ENCODE measurements around the gene IQGAP3.

Gene IQGAP3

DNA sequence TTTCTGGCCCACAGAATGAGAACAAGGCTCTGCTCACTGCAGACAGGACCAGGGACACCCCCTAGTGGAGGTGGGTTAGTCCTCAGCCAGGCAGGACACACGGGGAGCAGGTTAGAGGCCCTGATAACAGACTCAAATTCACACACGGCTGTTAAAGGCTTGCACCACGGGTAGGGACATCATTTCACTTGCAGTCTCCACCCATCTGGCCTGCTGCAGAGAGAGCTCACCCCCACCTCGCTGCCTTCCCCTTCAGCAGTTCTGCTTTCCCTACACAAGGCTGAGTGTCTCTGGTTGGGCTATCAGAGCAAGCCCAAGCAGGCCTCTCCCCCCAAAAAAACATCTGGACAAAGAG, 92.4 kb downstream of the IQGAP3 start:
- TF ChIP-seq EZH2phosphoT487 (IDR thresholded peaks at IDR 0.05; ENCODE audit: low read depth) (no peak), CTCF (IDR thresholded peaks at IDR 0.05; ENCODE audit: low read depth, low read length) (no peak; the same call in none of the 2 replicates)
- Histone ChIP-seq H2AFZ (ENCODE audit: low read depth, low read length) (no peak overlapping the region), H3K36me3 (replicated peaks; ENCODE audit: low read depth, low read length) (peaks cover 68% of the 10 kb centered on the region), H3K4me3 (ENCODE audit: low read length) (no peak overlapping the region), H3K79me2 (ENCODE audit: low read length) (peaks cover 16% of the 10 kb centered on the region), H3K27me3 (ENCODE audit: low read depth, low read length) (no peaks in the 10 kb centered on the region), H4K20me1 (ENCODE audit: insufficient read depth, low read length) (peaks cover 30% of the 10 kb centered on the region), H3K4me1 (ENCODE audit: low read length) (peaks cover 30% of the 10 kb centered on the region), H3K27ac (ENCODE audit: low read length) (no peak overlapping the region; the same call in 1 of the 2 replicates), H3K9ac (ENCODE audit: low read length) (no peak overlapping the region), H3K4me2 (ENCODE audit: low read length) (no peak overlapping the region), H3K9me3 (ENCODE audit: insufficient read depth, low read length) (no peaks in the 10 kb centered on the region)

DNA sequence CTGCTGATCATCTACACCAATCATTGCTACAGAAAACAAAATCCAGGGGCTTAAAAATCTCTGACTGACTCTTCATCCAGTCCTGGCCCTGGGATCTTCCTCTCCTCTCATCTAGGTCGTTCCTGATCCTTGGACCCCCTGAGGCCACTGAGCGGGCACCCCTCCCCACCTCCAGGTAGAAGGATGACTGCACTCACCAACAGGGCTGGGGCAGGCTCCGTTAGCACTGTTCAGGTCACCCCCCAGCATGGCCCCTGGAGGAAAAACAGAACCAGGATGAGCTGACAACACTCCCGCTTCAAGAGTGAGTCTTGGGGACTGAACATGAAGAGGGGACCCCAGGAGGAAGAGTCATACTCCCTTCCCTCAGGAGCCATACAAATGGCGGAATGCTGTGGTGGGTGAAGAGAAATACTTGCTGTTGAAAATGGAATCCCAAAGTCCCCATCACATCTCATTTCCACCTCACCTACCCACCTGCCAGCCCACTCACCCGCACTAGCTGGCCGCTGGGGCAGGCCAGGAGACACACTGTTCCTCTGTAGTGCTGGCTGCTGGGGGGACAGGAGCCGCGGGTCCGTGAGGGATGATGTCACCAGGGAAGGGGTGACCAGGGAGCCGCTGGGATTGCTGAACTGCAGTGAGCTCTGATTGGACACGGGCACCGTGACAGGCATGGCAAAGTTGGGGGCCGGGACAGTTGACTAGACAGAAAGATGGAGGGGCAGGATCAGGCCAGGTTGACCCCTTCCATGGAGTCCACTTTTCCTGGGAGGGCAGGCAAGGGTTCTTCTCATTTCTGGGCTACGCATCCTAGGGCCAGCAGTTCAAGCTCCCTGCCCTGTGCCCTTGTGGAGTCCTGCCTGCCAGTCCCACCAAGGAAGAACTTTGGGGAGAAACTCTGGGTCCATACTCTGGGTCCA, 93.0 kb downstream of the IQGAP3 start:
- no peak overlapping the region for H3K27ac ChIP-seq (ENCODE audit: low read length)
- no peak overlapping the region for H3K9ac ChIP-seq (ENCODE audit: low read length)
- H3K4me2 ChIP-seq (ENCODE audit: low read length): no peak overlapping the region
- no peaks in the 10 kb centered on the region for H3K27me3 ChIP-seq (ENCODE audit: low read depth, low read length)
- H3K79me2 ChIP-seq (ENCODE audit: low read length): peaks cover 10% of the 10 kb centered on the region; the same call in 1 of the 2 replicates
- H3K4me3 ChIP-seq (ENCODE audit: low read length): no peak overlapping the region
- TF ChIP-seq EZH2phosphoT487 (IDR thresholded peaks at IDR 0.05; ENCODE audit: low read depth) (no peak), CTCF (IDR thresholded peaks at IDR 0.05; ENCODE audit: low read depth, low read length) (no peak)
- peaks cover 72% of the 10 kb centered on the region for H3K36me3 ChIP-seq (replicated peaks; ENCODE audit: low read depth, low read length)
- H3K9me3 ChIP-seq (ENCODE audit: insufficient read depth, low read length): no peaks in the 10 kb centered on the region
- H3K4me1 ChIP-seq (ENCODE audit: low read length): peaks cover 30% of the 10 kb centered on the region
- no peak overlapping the region for H2AFZ ChIP-seq (ENCODE audit: low read depth, low read length)
- H4K20me1 ChIP-seq (ENCODE audit: insufficient read depth, low read length): peaks cover 24% of the 10 kb centered on the region

DNA sequence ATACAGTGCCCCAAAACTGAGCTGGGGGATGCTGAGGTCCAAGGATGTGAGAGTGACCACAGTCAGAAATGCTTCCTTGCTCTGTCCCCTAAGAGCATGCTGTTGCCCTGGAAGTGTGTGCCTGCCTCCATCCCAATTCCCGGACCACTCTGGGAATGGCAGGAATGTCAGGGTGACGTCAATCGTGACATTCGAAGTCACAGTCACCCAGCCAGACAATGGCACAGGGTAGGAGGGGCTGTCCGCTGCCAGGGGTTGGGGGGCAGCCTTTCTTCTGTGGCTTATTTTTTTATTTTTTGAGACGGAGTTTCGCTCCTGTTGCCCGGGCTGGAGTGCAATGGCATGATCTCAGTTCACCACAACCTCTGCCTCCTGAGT, 94.1 kb downstream of the IQGAP3 start:
- TF ChIP-seq CTCF (IDR thresholded peaks at IDR 0.05; ENCODE audit: low read depth, low read length) (no peak), EZH2phosphoT487 (IDR thresholded peaks at IDR 0.05; ENCODE audit: low read depth) (no peak)
- no peak overlapping the region for H2AFZ ChIP-seq (ENCODE audit: low read depth, low read length)
- H3K36me3 ChIP-seq (replicated peaks; ENCODE audit: low read depth, low read length): peaks cover 82% of the 10 kb centered on the region
- no peak overlapping the region for H3K27ac ChIP-seq (ENCODE audit: low read length)
- no peaks in the 10 kb centered on the region for H3K27me3 ChIP-seq (ENCODE audit: low read depth, low read length)
- H3K4me2 ChIP-seq (ENCODE audit: low read length): no peak overlapping the region
- H3K79me2 ChIP-seq (ENCODE audit: low read length): no peaks in the 10 kb centered on the region; the same call in 1 of the 2 replicates
- H3K9me3 ChIP-seq (ENCODE audit: insufficient read depth, low read length): no peaks in the 10 kb centered on the region
- peaks cover 30% of the 10 kb centered on the region for H3K4me1 ChIP-seq (ENCODE audit: low read length)
- H3K4me3 ChIP-seq (ENCODE audit: low read length): no peak overlapping the region
- peaks cover 13% of the 10 kb centered on the region; the same call in 1 of the 2 replicates for H4K20me1 ChIP-seq (ENCODE audit: insufficient read depth, low read length)
- no peak overlapping the region for H3K9ac ChIP-seq (ENCODE audit: low read length)

DNA sequence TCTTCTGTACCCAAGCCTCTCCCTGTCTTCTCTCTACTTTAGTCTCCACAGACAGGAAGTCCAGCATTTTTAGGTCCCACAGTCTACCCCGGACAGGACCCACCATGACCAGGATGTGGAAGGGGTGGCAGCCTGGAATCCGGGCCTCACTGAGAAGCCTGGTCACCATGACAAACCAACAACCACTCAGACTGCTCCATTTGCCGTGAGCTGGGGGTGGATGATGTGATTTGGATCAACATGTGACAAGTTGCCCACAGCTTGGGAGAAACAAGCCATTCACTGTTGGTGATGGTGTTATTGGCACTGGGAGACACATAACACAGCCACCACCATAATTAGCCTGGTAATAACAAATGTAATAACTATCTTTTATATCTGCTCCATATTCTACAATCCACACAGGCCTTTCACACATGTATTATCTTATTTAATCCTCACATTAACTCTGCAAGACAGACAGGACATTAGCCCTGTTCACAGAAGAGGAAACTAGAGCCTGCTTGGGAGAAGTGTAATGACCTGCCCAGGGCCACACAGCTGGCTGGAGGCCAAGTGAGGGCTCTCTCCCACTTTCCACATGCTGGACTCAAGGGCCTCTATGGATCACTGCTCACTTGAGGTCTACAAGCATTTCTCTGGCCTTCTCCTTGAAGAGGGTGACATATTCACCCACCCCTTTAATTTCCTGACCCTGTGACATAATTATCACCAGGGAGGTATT, 94.7 kb downstream of the IQGAP3 start:
- Histone ChIP-seq H3K9ac (ENCODE audit: low read length) (no peak overlapping the region), H2AFZ (ENCODE audit: low read depth, low read length) (no peak overlapping the region), H3K4me1 (ENCODE audit: low read length) (peaks cover 26% of the 10 kb centered on the region), H3K27me3 (ENCODE audit: low read depth, low read length) (no peaks in the 10 kb centered on the region), H3K4me2 (ENCODE audit: low read length) (no peak overlapping the region), H3K9me3 (ENCODE audit: insufficient read depth, low read length) (no peaks in the 10 kb centered on the region), H3K4me3 (ENCODE audit: low read length) (no peak overlapping the region), H3K36me3 (replicated peaks; ENCODE audit: low read depth, low read length) (peaks cover 82% of the 10 kb centered on the region), H3K79me2 (ENCODE audit: low read length) (no peaks in the 10 kb centered on the region), H3K27ac (ENCODE audit: low read length) (no peak overlapping the region), H4K20me1 (ENCODE audit: insufficient read depth, low read length) (peaks cover 8% of the 10 kb centered on the region; the same call in 1 of the 2 replicates)
- TF ChIP-seq EZH2phosphoT487 (IDR thresholded peaks at IDR 0.05; ENCODE audit: low read depth) (no peak), CTCF (IDR thresholded peaks at IDR 0.05; ENCODE audit: low read depth, low read length) (no peak)
